A673 (cell line): Measurements from ENCODE around the gene STYK1. TPM values are rescaled to one million over a fixed set of nuclear protein-coding genes. Genes with fewer than 3 reads are reported as not detected.

Source experiments
- BruUV-seq: library from RNA; stranded (reverse); fragments of 400-500 nt; replicated peaks from 2 replicates; lab custom pipeline; 2021; lab: Mats Ljungman, UMichigan
- CTCF ChIA-PET: fragments of 300-600 bp; sonication (Branson Sonifier 250); formaldehyde crosslinking; loops from one replicate; lab custom pipeline; 2022; ENCODE audit warnings: antibody characterized with exemption; lab: Charles Lee
- POLR2A ChIA-PET: fragments of 300-600 bp; sonication (Branson Sonifier 250); formaldehyde crosslinking; loops from one replicate; lab custom pipeline; 2022; ENCODE audit warnings: antibody characterized with exemption; ENCODE audit not compliant: low non-redundant PET; lab: Charles Lee
- DNase-seq: peaks from one replicate; pipeline ENCODE4 v3.0.0-alpha.2; 2015; ENCODE audit warnings: low spot score
- H3K27ac ChIP-seq: fragments of 200-600 bp; sonication (generic); 2 replicates; pipeline ENCODE4 v1.5.1; 2016; ENCODE audit warnings: mixed run types, low read depth, mild to moderate bottlenecking, mixed read lengths, antibody characterized with exemption, low read length; ENCODE audit not compliant: poor library complexity, severe bottlenecking
- H3K27me3 ChIP-seq: fragments of 200-600 bp; sonication (generic); replicated peaks from 2 replicates; pipeline ENCODE4 v1.6.1; 2017; ENCODE audit warnings: mixed run types, low read depth, mild to moderate bottlenecking, mixed read lengths, antibody characterized with exemption, low read length; ENCODE audit not compliant: insufficient read depth, poor library complexity
- H3K36me3 ChIP-seq: fragments of 200-600 bp; sonication (generic); 2 replicates; pipeline ENCODE4 v1.6.1; 2016; ENCODE audit warnings: mixed run types, mild to moderate bottlenecking, mixed read lengths, antibody characterized with exemption, low read length; ENCODE audit not compliant: insufficient read depth, poor library complexity, severe bottlenecking
- H3K4me1 ChIP-seq: fragments of 200-600 bp; sonication (generic); 2 replicates; pipeline ENCODE4 v1.6.1; 2017; ENCODE audit warnings: mixed run types, mild to moderate bottlenecking, mixed read lengths, antibody characterized with exemption, low read length; ENCODE audit not compliant: insufficient read depth, poor library complexity, severe bottlenecking
- H3K4me3 ChIP-seq: fragments of 200-600 bp; sonication (generic); 2 replicates; pipeline ENCODE4 v1.5.1; 2016; ENCODE audit warnings: low read depth, mixed run types, mild to moderate bottlenecking, mixed read lengths, low read length; ENCODE audit not compliant: poor library complexity, severe bottlenecking
- H3K9me3 ChIP-seq: fragments of 200-600 bp; sonication (generic); 2 replicates; pipeline ENCODE4 v1.6.1; 2016; ENCODE audit warnings: mixed run types, low read depth, mild to moderate bottlenecking, mixed read lengths, antibody characterized with exemption, low read length; ENCODE audit not compliant: poor library complexity, severe bottlenecking
- EZH2 ChIP-seq: fragments of 200-600 bp; sonication (generic); IDR thresholded peaks from 2 replicates; pipeline ENCODE4 v1.6.1; 2017; ENCODE audit warnings: borderline replicate concordance, low read depth, mild to moderate bottlenecking, mixed read lengths, antibody characterized with exemption, low read length; ENCODE audit not compliant: poor library complexity, severe bottlenecking
- intact Hi-C: fragments of 100-400 bp; cut with micrococcal nuclease; formaldehyde crosslinking; loops from one replicate; pipeline ENCODE4 v1.10.0; 2022; ENCODE audit not compliant: unreplicated experiment
- total RNA-seq: library from RNA; stranded (reverse); gene quantifications from 2 replicates; pipeline ENCODE4 v1.2.3, GENCODE V29; 2021
- TF ChIP-seq, protein P1 (sequence below): fragments of 300-800, 200-600 bp; sonication (generic); conservative IDR thresholded peaks from 2 replicates; pipeline ENCODE4 v1.5.1; 2017; ENCODE audit warnings: low read depth, mild to moderate bottlenecking, antibody characterized with exemption, low read length, moderate library complexity, mixed read lengths

The STYK1 gene
- total RNA-seq, 1 experiment from 2014 or later, result 0.77 TPM

DNA sequence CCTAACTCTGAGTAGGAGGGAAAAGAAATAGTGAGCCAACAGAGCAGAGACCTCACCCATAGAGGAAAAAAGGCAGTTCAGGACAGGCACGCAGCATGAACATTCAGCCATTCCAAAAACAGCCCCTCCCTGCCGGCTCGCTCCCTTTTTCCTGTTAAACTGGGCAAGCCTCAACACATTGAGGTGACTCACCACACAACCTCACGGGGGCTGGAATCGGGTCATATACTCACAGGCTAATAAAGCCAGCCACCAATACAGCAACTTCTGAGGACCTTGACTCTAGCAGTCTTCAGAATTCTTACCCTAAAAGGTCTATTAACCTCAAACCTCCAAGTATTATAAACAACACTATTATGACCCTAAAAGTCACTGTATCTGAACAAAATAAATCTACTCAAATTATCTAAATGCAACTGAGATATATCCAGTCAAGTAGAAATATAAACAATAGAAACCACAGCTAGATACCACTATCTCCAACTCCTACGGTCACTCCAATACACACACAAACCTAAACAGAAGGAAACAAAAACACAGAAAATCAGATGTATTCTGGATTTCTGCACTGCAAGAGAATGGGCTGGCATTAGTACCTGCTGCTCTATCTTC is 43.0 kb upstream of the STYK1 start:
- ChIA-PET CTCF (no interaction called here), POLR2A (no interaction called here)
- Histone ChIP-seq H3K36me3 (peaks cover 42% of the 10 kb centered on the region), H3K9me3 (no peaks in the 10 kb centered on the region), H3K27ac (no peak overlapping the region), H3K27me3 (no peaks in the 10 kb centered on the region), H3K4me1 (peaks cover 54% of the 10 kb centered on the region), H3K4me3 (no peak overlapping the region)
- intact Hi-C loops, result no loop called here
- DNase-seq, result peak; percentile 65
- TF ChIP-seq EZH2, result no peak
- TF ChIP-seq, protein P1, sequence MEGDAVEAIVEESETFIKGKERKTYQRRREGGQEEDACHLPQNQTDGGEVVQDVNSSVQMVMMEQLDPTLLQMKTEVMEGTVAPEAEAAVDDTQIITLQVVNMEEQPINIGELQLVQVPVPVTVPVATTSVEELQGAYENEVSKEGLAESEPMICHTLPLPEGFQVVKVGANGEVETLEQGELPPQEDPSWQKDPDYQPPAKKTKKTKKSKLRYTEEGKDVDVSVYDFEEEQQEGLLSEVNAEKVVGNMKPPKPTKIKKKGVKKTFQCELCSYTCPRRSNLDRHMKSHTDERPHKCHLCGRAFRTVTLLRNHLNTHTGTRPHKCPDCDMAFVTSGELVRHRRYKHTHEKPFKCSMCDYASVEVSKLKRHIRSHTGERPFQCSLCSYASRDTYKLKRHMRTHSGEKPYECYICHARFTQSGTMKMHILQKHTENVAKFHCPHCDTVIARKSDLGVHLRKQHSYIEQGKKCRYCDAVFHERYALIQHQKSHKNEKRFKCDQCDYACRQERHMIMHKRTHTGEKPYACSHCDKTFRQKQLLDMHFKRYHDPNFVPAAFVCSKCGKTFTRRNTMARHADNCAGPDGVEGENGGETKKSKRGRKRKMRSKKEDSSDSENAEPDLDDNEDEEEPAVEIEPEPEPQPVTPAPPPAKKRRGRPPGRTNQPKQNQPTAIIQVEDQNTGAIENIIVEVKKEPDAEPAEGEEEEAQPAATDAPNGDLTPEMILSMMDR, result no peak
- BruUV-seq, result no TSS peak

DNA sequence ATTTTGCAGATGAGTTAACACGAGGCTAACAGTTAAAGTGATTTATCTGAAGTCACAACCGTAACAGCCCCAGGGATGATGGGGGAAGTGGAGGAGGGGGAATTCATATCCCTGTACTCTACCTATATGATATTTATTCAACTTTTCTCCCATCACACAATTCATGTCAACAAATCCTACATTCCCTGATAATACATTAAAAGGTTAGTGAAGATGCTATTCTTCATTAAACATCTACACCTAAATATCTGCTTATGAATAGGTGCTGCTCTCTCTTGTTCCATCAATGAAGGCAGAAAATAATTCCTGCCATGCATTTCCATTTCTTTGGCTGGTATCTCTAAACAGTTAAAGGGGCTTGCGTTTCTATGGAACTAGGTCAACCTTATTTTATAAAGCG is 42.4 kb upstream of the STYK1 start:
- no peak overlapping the region for H3K27ac ChIP-seq

DNA sequence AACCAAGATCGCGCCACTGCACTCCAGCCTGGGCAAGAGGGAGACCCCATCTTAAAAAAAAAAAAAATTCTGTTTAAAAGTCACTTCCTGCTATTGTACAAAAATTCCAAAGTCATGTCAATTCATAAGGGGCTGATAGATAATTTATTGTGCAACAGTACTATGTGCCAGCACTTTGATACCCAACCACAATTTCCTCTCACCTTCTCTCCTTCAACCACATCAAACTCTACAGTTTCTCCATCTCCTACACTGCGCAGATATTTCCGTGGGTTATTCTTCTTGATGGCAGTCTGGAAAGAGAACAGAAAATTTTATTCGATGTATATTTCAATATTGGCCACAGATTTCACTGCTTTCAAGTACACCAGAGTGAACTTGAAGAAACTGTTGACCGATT is 41.6 kb upstream of the STYK1 start:
- Histone ChIP-seq H3K27ac (no peak overlapping the region), H3K4me1 (peaks cover 44% of the 10 kb centered on the region), H3K27me3 (no peaks in the 10 kb centered on the region), H3K36me3 (peaks cover 52% of the 10 kb centered on the region), H3K9me3 (no peaks in the 10 kb centered on the region), H3K4me3 (no peak overlapping the region)
- ChIA-PET POLR2A (no interaction called here), CTCF (no interaction called here)
- TF ChIP-seq EZH2, result no peak
- TF ChIP-seq, protein P1, result no peak
- intact Hi-C loops, result no loop called here
- no peak for DNase-seq
- no TSS peak for BruUV-seq

More for the DNA sequence above, 42.4 kb upstream of the STYK1 start:
- BruUV-seq, result no TSS peak
- no peak for DNase-seq
- TF ChIP-seq, protein P1, result no peak
- TF ChIP-seq EZH2, result no peak
- H3K4me3 ChIP-seq, result no peak overlapping the region
- no peaks in the 10 kb centered on the region for H3K27me3 ChIP-seq
- ChIA-PET CTCF (no interaction called here), POLR2A (no interaction called here)
- intact Hi-C loops, result no loop called here
- H3K4me1 ChIP-seq, result peaks cover 51% of the 10 kb centered on the region
- H3K36me3 ChIP-seq, result peaks cover 47% of the 10 kb centered on the region
- H3K9me3 ChIP-seq, result no peaks in the 10 kb centered on the region
